ENCODE results near the gene IDH3A. TPM values are rescaled to one million over a fixed set of nuclear protein-coding genes. Genes with fewer than 3 reads are reported as not detected.

Gene IDH3A
- polyA plus RNA-seq, 1 experiment = 49.3 TPM

- ChIA-PET POLR2A (no interaction called here), CTCF (interaction anchor here (0.6 to 4.2 kb wide), 7 partner anchors 9 to 228 kb away, joined by 3 to 31 read pairs (median 4); no protein-coding TSS in a partner anchor)
- H3K36me3 ChIP-seq (ENCODE audit: control insufficient read depth, insufficient read depth, low read length) = no peaks in the 10 kb centered on the region
- DNase-seq (ENCODE audit: low read depth) = no peak
- no peaks in the 10 kb centered on the region for H3K27me3 ChIP-seq (ENCODE audit: control insufficient read depth, insufficient read depth, low read length)
- TF ChIP-seq, protein P1, sequence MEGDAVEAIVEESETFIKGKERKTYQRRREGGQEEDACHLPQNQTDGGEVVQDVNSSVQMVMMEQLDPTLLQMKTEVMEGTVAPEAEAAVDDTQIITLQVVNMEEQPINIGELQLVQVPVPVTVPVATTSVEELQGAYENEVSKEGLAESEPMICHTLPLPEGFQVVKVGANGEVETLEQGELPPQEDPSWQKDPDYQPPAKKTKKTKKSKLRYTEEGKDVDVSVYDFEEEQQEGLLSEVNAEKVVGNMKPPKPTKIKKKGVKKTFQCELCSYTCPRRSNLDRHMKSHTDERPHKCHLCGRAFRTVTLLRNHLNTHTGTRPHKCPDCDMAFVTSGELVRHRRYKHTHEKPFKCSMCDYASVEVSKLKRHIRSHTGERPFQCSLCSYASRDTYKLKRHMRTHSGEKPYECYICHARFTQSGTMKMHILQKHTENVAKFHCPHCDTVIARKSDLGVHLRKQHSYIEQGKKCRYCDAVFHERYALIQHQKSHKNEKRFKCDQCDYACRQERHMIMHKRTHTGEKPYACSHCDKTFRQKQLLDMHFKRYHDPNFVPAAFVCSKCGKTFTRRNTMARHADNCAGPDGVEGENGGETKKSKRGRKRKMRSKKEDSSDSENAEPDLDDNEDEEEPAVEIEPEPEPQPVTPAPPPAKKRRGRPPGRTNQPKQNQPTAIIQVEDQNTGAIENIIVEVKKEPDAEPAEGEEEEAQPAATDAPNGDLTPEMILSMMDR (IDR thresholded peaks at IDR 0.05; ENCODE audit: insufficient read depth, low read depth, low read length) = no peak
- no peak overlapping the region for H3K4me3 ChIP-seq (ENCODE audit: low read depth, low read length)
Measured at GRCh38 chr15:78193731-78194567, 44.8 kb downstream of the IDH3A start.

DNA sequence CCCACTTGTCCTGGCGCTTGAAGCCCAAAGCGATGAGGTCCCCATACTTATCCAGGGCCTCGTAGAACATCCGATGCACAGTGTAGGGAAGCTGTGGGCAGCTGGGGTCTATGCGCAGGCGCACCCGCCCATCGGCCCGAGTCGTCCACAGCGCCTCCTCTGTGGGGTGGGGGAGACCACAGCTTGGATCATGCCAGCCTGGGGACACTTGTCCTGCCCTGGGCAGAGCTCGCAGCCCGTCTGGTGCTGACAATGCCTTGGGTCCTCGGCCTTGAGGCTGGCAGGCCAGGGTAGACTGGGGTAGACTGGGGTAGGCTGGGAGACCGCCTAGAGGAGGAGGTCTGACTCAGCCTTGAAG lies 45.4 kb downstream of the IDH3A start:
- no peak for DNase-seq (ENCODE audit: low read depth)

DNA sequence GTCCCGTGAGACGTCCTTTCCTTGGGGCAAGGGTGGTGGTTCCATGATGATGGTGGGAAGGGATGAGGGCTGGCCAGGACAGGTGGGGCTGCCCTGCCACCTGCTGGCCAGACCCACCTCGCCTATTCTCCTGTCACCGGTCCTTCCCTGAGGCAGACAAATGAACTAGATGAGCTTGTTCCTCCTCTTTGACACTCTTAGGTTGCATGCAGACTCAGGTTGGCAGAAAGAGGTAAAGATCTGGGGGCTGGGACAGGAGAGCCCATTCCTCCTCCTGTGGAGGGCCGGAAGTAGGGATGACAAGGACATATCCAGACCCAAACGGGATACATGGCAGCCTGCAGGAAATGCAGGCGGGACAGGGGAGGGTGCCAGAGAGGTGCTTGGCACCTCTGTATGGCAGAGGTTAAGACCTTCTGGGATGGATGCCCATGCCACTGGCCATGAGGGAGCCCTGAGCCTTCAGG lies 46.6 kb downstream of the IDH3A start:
- DNase-seq (ENCODE audit: low read depth) = no peak
- POLR2A ChIA-PET = no interaction called here
- CTCF ChIA-PET = interaction anchor here (0.8 to 4.2 kb wide), 20 partner anchors 10 to 326 kb away, joined by 3 to 31 read pairs (median 6); no protein-coding TSS in a partner anchor
- Histone ChIP-seq H3K36me3 (ENCODE audit: control insufficient read depth, insufficient read depth, low read length) (no peaks in the 10 kb centered on the region), H3K27me3 (ENCODE audit: control insufficient read depth, insufficient read depth, low read length) (no peaks in the 10 kb centered on the region; the same call in 1 of the 2 replicates), H3K4me3 (ENCODE audit: low read depth, low read length) (no peak overlapping the region)
- TF ChIP-seq, protein P1 (IDR thresholded peaks at IDR 0.05; ENCODE audit: insufficient read depth, low read depth, low read length) = peak; percentile 68

More for the DNA sequence above, 45.4 kb downstream of the IDH3A start:
- Histone ChIP-seq H3K27me3 (ENCODE audit: control insufficient read depth, insufficient read depth, low read length) (no peaks in the 10 kb centered on the region), H3K36me3 (ENCODE audit: control insufficient read depth, insufficient read depth, low read length) (no peaks in the 10 kb centered on the region), H3K4me3 (ENCODE audit: low read depth, low read length) (no peak overlapping the region)
- ChIA-PET POLR2A (no interaction called here), CTCF (interaction anchor here (0.6 to 4.2 kb wide), 10 partner anchors 10 to 324 kb away, joined by 3 to 31 read pairs (median 10); no protein-coding TSS in a partner anchor)
- TF ChIP-seq, protein P1 (IDR thresholded peaks at IDR 0.05; ENCODE audit: insufficient read depth, low read depth, low read length) = no peak

DNA sequence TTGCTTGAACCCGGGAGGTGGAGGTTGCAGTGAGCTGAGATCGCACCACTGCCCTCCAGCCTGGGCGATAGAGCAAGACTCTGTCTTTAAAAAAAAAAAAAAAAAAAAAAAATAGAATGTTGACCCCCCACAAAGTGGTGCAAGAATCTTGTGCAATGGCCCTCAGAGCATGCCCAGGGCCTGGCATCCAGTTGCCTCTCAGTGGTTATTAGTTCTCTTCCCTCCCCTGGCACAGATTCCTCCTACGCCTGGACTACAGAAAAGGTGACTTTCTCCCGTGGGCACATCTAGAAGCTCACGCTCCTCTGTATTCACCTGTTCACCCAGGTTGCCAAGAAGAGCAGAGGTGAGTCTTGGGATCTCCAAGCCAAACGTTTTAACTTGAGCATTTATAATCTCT lies 48.5 kb downstream of the IDH3A start:
- DNase-seq (ENCODE audit: low read depth) = no peak
- H3K36me3 ChIP-seq (ENCODE audit: control insufficient read depth, insufficient read depth, low read length) = no peaks in the 10 kb centered on the region
- TF ChIP-seq, protein P1 (IDR thresholded peaks at IDR 0.05; ENCODE audit: insufficient read depth, low read depth, low read length) = no peak
- peaks cover 2% of the 10 kb centered on the region for H3K27me3 ChIP-seq (ENCODE audit: control insufficient read depth, insufficient read depth, low read length)
- CTCF ChIA-PET = interaction anchor here (1.1 to 4.2 kb wide), 4 partner anchors 8 to 43 kb away, joined by 4 to 31 read pairs (median 20); no protein-coding TSS in a partner anchor
- POLR2A ChIA-PET = no interaction called here
- no peak overlapping the region for H3K4me3 ChIP-seq (ENCODE audit: low read depth, low read length)

GRCh38 chr15:78200276-78200930 lies 51.2 kb downstream of the IDH3A start:
- ChIA-PET POLR2A (no interaction called here), CTCF (interaction anchor here (0.9 to 1.6 kb wide), 2 partner anchors 92 to 241 kb away, joined by 3 to 5 read pairs; no protein-coding TSS in a partner anchor)
- TF ChIP-seq, protein P1 (IDR thresholded peaks at IDR 0.05; ENCODE audit: insufficient read depth, low read depth, low read length) = no peak
- Histone ChIP-seq H3K36me3 (ENCODE audit: control insufficient read depth, insufficient read depth, low read length) (no peaks in the 10 kb centered on the region), H3K4me3 (ENCODE audit: low read depth, low read length) (no peak overlapping the region), H3K27me3 (ENCODE audit: control insufficient read depth, insufficient read depth, low read length) (peaks cover 8% of the 10 kb centered on the region)
- no peak for DNase-seq (ENCODE audit: low read depth)

All from BJ (cell line).